ENCODE measurements around the gene ITFG1. TPM values are rescaled to one million over a fixed set of nuclear protein-coding genes. Genes with fewer than 3 reads are reported as not detected.

ITFG1 gene
- total and polyA plus RNA-seq, 9 of the 15 experiments (the other 6 are each of a cell fraction or from before 2014, with no cell fraction given) = 17.1 to 83.5 (median 35.8) TPM

- TF ChIP-seq EHMT2 (IDR thresholded peaks at IDR 0.05) (no peak), ZC3H4 (CRISPR knock-in tag; IDR thresholded peaks at IDR 0.05; ENCODE audit: borderline replicate concordance) (no peak), ZNF444 (CRISPR knock-in tag; IDR thresholded peaks at IDR 0.05) (no peak), NFYB (IDR thresholded peaks at IDR 0.05; ENCODE audit: extremely low read depth, insufficient read length) (no peak), ELK3 (CRISPR knock-in tag; IDR thresholded peaks at IDR 0.05) (no peak), SMAD1 (IDR thresholded peaks at IDR 0.05; ENCODE audit: low read depth, low read length, partially characterized antibody) (no peak), PHB2 (IDR thresholded peaks at IDR 0.05; ENCODE audit: low read depth) (no peak), DMBX1 (CRISPR knock-in tag; IDR thresholded peaks at IDR 0.05; ENCODE audit: borderline replicate concordance) (no peak), HBP1 (CRISPR knock-in tag; IDR thresholded peaks at IDR 0.05) (no peak)
Observed at GRCh38 chr16:47363761-47364160, 97.1 kb downstream of the ITFG1 start (continued).

GRCh38 chr16:47359478-47359877, 101.4 kb downstream of the ITFG1 start:
- FAIRE-seq (no peak), ATAC-seq (no peak), DNase-seq (ENCODE audit: extremely low read depth in 1 of 4, low spot score in 3 of 4) (peak in 1 of 4 experiments; percentile 8)
- H3K27ac ChIP-seq (ENCODE audit: extremely low read depth, low read depth, low read length) = no peak overlapping the region
- POLR2A ChIA-PET = no interaction called here
- H3K4me1 ChIP-seq (replicated peaks in 1 of 2; ENCODE audit: control insufficient read depth in 2 of 2, insufficient read depth in 2 of 2, low read length in 2 of 2) = no peaks in the 10 kb centered on the region
- H4K20me1 ChIP-seq (replicated peaks; ENCODE audit: control insufficient read depth, insufficient read depth, low read length) = no peaks in the 10 kb centered on the region
- in situ Hi-C loops (cut with MboI) (no loop called here), intact Hi-C loops (cut with micrococcal nuclease) (no loop called here)
- no peaks in the 10 kb centered on the region for H3K9me1 ChIP-seq (ENCODE audit: control insufficient read depth, insufficient read depth, low read length)
- H3K9ac ChIP-seq (ENCODE audit: insufficient read depth in 1 of 2, low read depth in 2 of 2, low read length in 2 of 2) = no peak overlapping the region
- CTCF ChIA-PET (ENCODE audit: low intra/inter-chr PET ratio) = no interaction called here
- no peaks in the 10 kb centered on the region for H3K9me3 ChIP-seq (replicated peaks; ENCODE audit: control insufficient read depth, insufficient read depth, low read depth, low read length)
- peaks cover 13% of the 10 kb centered on the region; the same call in 1 of the 3 replicates for H3K36me3 ChIP-seq (ENCODE audit: control insufficient read depth, insufficient read depth, low read length)
- WGBS (ENCODE audit: insufficient coverage, low coverage, missing lambda C conversion rate) = 74% methylated on average over 2 of the region's 2 CpGs
- TF ChIP-seq NFIC (IDR thresholded peaks at IDR 0.05) (peak; percentile 72), ZNF408 (CRISPR knock-in tag; IDR thresholded peaks at IDR 0.05; ENCODE audit: low read depth) (no peak)
- no peak overlapping the region for H3K4me2 ChIP-seq (ENCODE audit: insufficient read depth, low read length)
- H3K27me3 ChIP-seq (ENCODE audit: control insufficient read depth in 2 of 2, insufficient read depth in 2 of 2, low read length in 2 of 2) = no peaks in the 10 kb centered on the region
- H3K4me3 ChIP-seq = no peak overlapping the region
- H2AFZ ChIP-seq (ENCODE audit: low read depth, low read length) = no peak overlapping the region
- no TSS peak for BruUV-seq (replicated peaks)
- H3K79me2 ChIP-seq (ENCODE audit: control insufficient read depth, insufficient read depth, low read length) = no peaks in the 10 kb centered on the region
